GM13976 (cell line): Measurements from ENCODE around the gene APAF1.
"Not testable (repeated sequence)": the region's sequence is repeated elsewhere in the genome, so short reads cannot be mapped to it uniquely, and the experiment has no call there.

Source experiments
- DNase-seq: peaks from one replicate; pipeline ENCODE4 v3.0.0; 2012; ENCODE audit warnings: low spot score
- CTCF ChIP-seq: IDR thresholded peaks from 2 replicates; pipeline ENCODE4 v1.5.1; 2012; ENCODE audit warnings: borderline replicate concordance, mild to moderate bottlenecking; ENCODE audit not compliant: insufficient read depth; ENCODE audit errors: extremely low read depth, missing control alignments, control extremely low read depth
- in situ Hi-C: fragments of 300-500 bp; cut with MboI; formaldehyde crosslinking; loops from one replicate; pipeline ENCODE4 v1.12.0; 2022; ENCODE audit warnings: low sequenced_read_pairs, mixed read lengths, inconsistent platforms; ENCODE audit not compliant: unreplicated experiment

The APAF1 gene

GRCh38 chr12:98618952-98619351 is 26.1 kb upstream of the APAF1 start:
- TF ChIP-seq CTCF, result no peak
- DNase-seq, result no peak
- in situ Hi-C loops, result no loop called here

- DNase-seq, result peak; percentile 52
- in situ Hi-C loops, result no loop called here
These were observed 9.3 kb upstream of the APAF1 start for GRCh38 chr12:98635657-98636323.

GRCh38 chr12:98637068-98637467 is 8.0 kb upstream of the APAF1 start:
- in situ Hi-C loops, result no loop called here
- TF ChIP-seq CTCF, result no peak
- no peak for DNase-seq

More at GRCh38 chr12:98635657-98636323, 9.3 kb upstream of the APAF1 start:
- no peak for TF ChIP-seq CTCF

- no peak for DNase-seq
- in situ Hi-C loops, result no loop called here
- no peak for TF ChIP-seq CTCF
These were observed 7.1 kb upstream of the APAF1 start for GRCh38 chr12:98638009-98638408.

- in situ Hi-C loops, result no loop called here
- DNase-seq, result no peak
- no peak for TF ChIP-seq CTCF
These were observed 5.6 kb upstream of the APAF1 start for GRCh38 chr12:98639491-98639890.

GRCh38 chr12:98642801-98643200 is 2.3 kb upstream of the APAF1 start:
- in situ Hi-C loops, DNase-seq: not testable (repeated sequence)

- DNase-seq, result peak; percentile 33
These were observed 718 bp upstream of the APAF1 start for GRCh38 chr12:98644433-98644711.

More at GRCh38 chr12:98644433-98644711, 718 bp upstream of the APAF1 start:
- in situ Hi-C loops, result no loop called here
- TF ChIP-seq CTCF, result no peak
